Measurements from ENCODE around the gene NEDD4L.

- TF ChIP-seq CTCF (conservative IDR thresholded peaks at IDR 0.05) (no peak), EZH2 (IDR thresholded peaks at IDR 0.05; ENCODE audit: low read depth) (no peak)
Observed at GRCh38 chr18:58275176-58275575, 231.2 kb downstream of the NEDD4L start.

All from PC-9 (cell line).